AG09309 (cell line): ENCODE data around the gene ABHD4.
"Not testable (repeated sequence)": the region's sequence is repeated elsewhere in the genome, so short reads cannot be mapped to it uniquely, and the experiment has no call there.

Source experiments
- DNase-seq: peaks from one replicate; pipeline ENCODE4 v3.0.0-alpha.2; 2010; ENCODE audit warnings: low read depth
- H3K4me3 ChIP-seq: 2 replicates; pipeline ENCODE4 v1.5.1; 2011; ENCODE audit warnings: mild to moderate bottlenecking, low read depth, low read length, moderate library complexity; ENCODE audit not compliant: control insufficient read depth
- CTCF ChIP-seq: IDR thresholded peaks from 2 replicates; pipeline ENCODE4 v1.5.1; 2011; ENCODE audit warnings: mild to moderate bottlenecking, low read depth, low read length, inconsistent platforms; ENCODE audit not compliant: insufficient read depth, control insufficient read depth; ENCODE audit errors: missing control alignments

Gene ABHD4

DNA sequence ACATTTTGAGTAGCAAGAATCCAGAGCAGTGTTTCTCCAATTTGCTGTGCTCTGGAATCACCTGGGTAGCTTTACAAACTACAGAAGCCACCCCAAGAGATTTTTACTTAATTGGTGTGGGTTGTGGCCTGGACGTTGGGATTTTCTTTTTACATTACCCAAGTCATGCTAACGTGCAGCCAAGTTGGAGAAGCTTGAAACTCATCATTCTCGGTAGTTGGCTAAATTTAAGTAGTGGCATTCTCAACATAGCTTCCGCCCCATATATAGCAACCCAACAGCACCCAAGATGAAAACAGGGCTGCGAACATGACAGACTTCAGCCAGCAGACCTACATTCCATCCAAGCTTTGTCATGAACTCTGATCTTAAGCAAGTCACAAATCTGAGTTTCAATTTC lies 34.1 kb upstream of the ABHD4 start:
- no peak for TF ChIP-seq CTCF
- no peak overlapping the region for H3K4me3 ChIP-seq
- DNase-seq, result no peak

- no peak for DNase-seq
- no peak for TF ChIP-seq CTCF
- H3K4me3 ChIP-seq, result no peak overlapping the region
These were observed 33.6 kb upstream of the ABHD4 start for GRCh38 chr14:22564463-22564862.

DNA sequence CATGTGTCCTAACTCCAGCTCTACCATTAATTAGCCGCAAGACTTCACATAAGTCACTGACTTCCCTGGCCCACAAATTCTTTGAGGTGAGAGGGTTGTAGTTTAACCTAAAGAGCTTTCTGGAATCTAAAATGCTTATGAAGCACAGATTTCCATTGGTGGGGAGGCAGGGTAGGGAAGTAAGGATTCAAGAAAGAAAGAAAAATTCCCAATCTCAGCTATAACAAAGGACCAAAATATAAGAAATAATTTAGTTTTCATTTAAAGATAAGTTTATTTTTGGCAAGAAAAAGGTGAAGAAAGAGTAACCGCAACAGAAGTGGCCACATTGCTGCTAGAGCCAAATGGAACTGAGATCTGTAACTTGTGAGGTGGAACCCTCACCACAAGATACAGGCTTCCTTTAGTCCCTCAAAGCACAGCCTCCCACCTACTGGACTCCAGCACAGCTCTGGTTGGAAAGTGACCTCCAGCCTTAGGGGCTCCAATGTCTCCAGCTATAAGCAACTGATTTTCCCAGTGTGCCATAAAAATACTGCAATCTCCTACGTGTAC lies 32.6 kb upstream of the ABHD4 start:
- no peak for TF ChIP-seq CTCF
- DNase-seq, result no peak

GRCh38 chr14:22566266-22566665 lies 31.8 kb upstream of the ABHD4 start:
- DNase-seq, H3K4me3 ChIP-seq: not testable (repeated sequence)

More for the DNA sequence above, 32.6 kb upstream of the ABHD4 start:
- no peak overlapping the region for H3K4me3 ChIP-seq

GRCh38 chr14:22566845-22567244 lies 31.3 kb upstream of the ABHD4 start:
- no peak for TF ChIP-seq CTCF

GRCh38 chr14:22567437-22567836 lies 30.7 kb upstream of the ABHD4 start:
- TF ChIP-seq CTCF, result no peak
- DNase-seq, result no peak
- H3K4me3 ChIP-seq, result no peak overlapping the region

More at GRCh38 chr14:22566845-22567244, 31.3 kb upstream of the ABHD4 start:
- no peak for DNase-seq
- no peak overlapping the region for H3K4me3 ChIP-seq

DNA sequence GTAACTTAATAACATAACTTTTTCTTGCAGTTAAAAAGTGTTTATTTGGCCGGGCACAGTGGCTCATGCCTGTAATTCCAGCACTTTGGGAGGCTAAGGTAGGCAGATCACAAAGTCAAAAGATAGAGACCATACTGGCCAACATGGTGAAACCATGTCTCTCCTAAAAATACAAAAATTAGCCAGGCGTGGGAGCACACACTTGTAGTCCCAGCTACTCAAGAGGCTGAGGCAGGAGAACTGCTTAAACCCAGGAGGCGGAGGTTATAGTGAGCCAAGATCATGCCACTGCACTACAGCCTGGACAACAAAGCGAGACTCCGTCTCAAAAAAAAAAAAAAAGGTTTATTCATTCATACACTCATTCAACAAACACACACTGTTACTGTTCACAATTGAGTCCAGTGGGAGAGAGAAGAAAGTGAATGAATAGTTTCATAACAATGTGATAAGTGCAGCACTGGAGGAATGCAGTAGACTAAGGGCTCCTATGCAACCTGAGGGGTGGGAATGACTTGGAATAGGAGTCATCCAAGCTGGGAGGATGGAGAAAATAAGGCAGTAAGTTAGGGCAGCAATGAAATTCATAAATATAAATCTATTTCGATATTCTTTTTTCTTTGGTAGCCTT lies 28.9 kb upstream of the ABHD4 start:
- TF ChIP-seq CTCF, result no peak
- H3K4me3 ChIP-seq, result no peak overlapping the region
- no peak for DNase-seq
